Neural cell (in vitro differentiated cells): ENCODE measurements around the gene ZBTB25.

Source experiments
- EP300 ChIP-seq: fragments of 450-650 bp; conservative IDR thresholded peaks from 2 replicates; pipeline ENCODE4 v1.6.1; 2014; ENCODE audit warnings: antibody characterized with exemption, mild to moderate bottlenecking, moderate library complexity; ENCODE audit not compliant: poor library complexity, severe bottlenecking
- EZH2 ChIP-seq: fragments of 200-600, 300-800 bp; shearing (Covaris generic), sonication (generic); IDR thresholded peaks from 2 replicates; pipeline ENCODE4 v1.6.1; 2014; ENCODE audit warnings: antibody characterized with exemption, low read length, borderline replicate concordance, mild to moderate bottlenecking; ENCODE audit not compliant: insufficient read depth, poor library complexity, severe bottlenecking
- MXI1 ChIP-seq: fragments of 450-650 bp; conservative IDR thresholded peaks from 2 replicates; pipeline ENCODE4 v1.6.1; 2014; ENCODE audit warnings: antibody characterized with exemption, mild to moderate bottlenecking; ENCODE audit not compliant: poor library complexity, severe bottlenecking
- POLR2AphosphoS5 ChIP-seq: IDR thresholded peaks from 2 replicates; pipeline ENCODE4 v1.6.1; 2012
- RAD21 ChIP-seq: fragments of 450-650 bp; conservative IDR thresholded peaks from 2 replicates; pipeline ENCODE4 v1.6.1; 2014; ENCODE audit warnings: antibody characterized with exemption, mild to moderate bottlenecking, moderate library complexity
- TAF1 ChIP-seq: IDR thresholded peaks from 2 replicates; pipeline ENCODE4 v1.6.1; 2012; ENCODE audit warnings: low read depth
- TF ChIP-seq, protein P1 (sequence below): fragments of 450-650 bp; IDR thresholded peaks from 2 replicates; pipeline ENCODE4 v1.5.1; 2014; ENCODE audit warnings: antibody characterized with exemption, mild to moderate bottlenecking, moderate library complexity; ENCODE audit not compliant: poor library complexity, severe bottlenecking
- TF ChIP-seq, protein P2 (sequence below): IDR thresholded peaks from 2 replicates; pipeline ENCODE4 v1.6.1; 2012; ENCODE audit warnings: borderline replicate concordance

GRCh38 chr14:64522591-64523355 is 19.1 kb upstream of the ZBTB25 start:
- TF ChIP-seq, protein P1, sequence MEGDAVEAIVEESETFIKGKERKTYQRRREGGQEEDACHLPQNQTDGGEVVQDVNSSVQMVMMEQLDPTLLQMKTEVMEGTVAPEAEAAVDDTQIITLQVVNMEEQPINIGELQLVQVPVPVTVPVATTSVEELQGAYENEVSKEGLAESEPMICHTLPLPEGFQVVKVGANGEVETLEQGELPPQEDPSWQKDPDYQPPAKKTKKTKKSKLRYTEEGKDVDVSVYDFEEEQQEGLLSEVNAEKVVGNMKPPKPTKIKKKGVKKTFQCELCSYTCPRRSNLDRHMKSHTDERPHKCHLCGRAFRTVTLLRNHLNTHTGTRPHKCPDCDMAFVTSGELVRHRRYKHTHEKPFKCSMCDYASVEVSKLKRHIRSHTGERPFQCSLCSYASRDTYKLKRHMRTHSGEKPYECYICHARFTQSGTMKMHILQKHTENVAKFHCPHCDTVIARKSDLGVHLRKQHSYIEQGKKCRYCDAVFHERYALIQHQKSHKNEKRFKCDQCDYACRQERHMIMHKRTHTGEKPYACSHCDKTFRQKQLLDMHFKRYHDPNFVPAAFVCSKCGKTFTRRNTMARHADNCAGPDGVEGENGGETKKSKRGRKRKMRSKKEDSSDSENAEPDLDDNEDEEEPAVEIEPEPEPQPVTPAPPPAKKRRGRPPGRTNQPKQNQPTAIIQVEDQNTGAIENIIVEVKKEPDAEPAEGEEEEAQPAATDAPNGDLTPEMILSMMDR = no peak
- TF ChIP-seq EZH2 (no peak), POLR2AphosphoS5 (no peak), RAD21 (no peak), EP300 (no peak), MXI1 (no peak), TAF1 (no peak)
- TF ChIP-seq, protein P2, sequence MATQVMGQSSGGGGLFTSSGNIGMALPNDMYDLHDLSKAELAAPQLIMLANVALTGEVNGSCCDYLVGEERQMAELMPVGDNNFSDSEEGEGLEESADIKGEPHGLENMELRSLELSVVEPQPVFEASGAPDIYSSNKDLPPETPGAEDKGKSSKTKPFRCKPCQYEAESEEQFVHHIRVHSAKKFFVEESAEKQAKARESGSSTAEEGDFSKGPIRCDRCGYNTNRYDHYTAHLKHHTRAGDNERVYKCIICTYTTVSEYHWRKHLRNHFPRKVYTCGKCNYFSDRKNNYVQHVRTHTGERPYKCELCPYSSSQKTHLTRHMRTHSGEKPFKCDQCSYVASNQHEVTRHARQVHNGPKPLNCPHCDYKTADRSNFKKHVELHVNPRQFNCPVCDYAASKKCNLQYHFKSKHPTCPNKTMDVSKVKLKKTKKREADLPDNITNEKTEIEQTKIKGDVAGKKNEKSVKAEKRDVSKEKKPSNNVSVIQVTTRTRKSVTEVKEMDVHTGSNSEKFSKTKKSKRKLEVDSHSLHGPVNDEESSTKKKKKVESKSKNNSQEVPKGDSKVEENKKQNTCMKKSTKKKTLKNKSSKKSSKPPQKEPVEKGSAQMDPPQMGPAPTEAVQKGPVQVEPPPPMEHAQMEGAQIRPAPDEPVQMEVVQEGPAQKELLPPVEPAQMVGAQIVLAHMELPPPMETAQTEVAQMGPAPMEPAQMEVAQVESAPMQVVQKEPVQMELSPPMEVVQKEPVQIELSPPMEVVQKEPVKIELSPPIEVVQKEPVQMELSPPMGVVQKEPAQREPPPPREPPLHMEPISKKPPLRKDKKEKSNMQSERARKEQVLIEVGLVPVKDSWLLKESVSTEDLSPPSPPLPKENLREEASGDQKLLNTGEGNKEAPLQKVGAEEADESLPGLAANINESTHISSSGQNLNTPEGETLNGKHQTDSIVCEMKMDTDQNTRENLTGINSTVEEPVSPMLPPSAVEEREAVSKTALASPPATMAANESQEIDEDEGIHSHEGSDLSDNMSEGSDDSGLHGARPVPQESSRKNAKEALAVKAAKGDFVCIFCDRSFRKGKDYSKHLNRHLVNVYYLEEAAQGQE = no peak
